Measurements from ENCODE around the gene MSANTD2. TPM values are rescaled to one million over a fixed set of nuclear protein-coding genes. Genes with fewer than 3 reads are reported as not detected.

MSANTD2 gene
- total and polyA plus RNA-seq, 9 of the 15 experiments (the other 6 are each of a cell fraction or from before 2014, with no cell fraction given), result 1.3 to 9.9 (median 5.3) TPM

DNA sequence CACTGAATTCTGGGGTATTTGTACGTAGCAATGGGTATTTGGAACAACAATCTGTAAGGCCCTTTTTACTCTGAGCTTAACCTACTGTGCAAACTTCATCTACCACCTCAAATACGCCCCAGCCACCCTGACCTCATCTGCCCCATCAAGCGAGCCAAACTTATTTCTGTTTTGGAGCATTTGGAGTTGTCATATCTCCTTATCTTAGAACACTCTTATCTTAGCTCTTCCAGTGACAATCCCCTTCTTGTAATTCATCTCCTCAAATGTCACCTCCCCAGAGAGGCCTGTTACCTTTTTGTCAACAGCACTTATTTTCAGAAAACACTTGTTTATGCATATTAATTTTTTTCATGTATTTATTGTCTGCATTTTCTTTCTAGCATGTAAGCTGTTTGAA lies 4.7 kb upstream of the MSANTD2 start (continued):
- TF ChIP-seq, protein P1, sequence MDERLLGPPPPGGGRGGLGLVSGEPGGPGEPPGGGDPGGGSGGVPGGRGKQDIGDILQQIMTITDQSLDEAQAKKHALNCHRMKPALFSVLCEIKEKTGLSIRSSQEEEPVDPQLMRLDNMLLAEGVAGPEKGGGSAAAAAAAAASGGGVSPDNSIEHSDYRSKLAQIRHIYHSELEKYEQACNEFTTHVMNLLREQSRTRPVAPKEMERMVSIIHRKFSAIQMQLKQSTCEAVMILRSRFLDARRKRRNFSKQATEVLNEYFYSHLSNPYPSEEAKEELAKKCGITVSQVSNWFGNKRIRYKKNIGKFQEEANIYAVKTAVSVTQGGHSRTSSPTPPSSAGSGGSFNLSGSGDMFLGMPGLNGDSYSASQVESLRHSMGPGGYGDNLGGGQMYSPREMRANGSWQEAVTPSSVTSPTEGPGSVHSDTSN (CRISPR knock-in tag; IDR thresholded peaks at IDR 0.05; ENCODE audit: low read depth), result no peak
- TF ChIP-seq, protein P1 (tag; conservative IDR thresholded peaks at IDR 0.05; ENCODE audit: low read depth), result peak; percentile 91
- TF ChIP-seq, protein P2, sequence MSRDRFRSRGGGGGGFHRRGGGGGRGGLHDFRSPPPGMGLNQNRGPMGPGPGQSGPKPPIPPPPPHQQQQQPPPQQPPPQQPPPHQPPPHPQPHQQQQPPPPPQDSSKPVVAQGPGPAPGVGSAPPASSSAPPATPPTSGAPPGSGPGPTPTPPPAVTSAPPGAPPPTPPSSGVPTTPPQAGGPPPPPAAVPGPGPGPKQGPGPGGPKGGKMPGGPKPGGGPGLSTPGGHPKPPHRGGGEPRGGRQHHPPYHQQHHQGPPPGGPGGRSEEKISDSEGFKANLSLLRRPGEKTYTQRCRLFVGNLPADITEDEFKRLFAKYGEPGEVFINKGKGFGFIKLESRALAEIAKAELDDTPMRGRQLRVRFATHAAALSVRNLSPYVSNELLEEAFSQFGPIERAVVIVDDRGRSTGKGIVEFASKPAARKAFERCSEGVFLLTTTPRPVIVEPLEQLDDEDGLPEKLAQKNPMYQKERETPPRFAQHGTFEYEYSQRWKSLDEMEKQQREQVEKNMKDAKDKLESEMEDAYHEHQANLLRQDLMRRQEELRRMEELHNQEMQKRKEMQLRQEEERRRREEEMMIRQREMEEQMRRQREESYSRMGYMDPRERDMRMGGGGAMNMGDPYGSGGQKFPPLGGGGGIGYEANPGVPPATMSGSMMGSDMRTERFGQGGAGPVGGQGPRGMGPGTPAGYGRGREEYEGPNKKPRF (IDR thresholded peaks at IDR 0.05; ENCODE audit: low read depth, low read length), result no peak
- TF ChIP-seq MEIS2 (IDR thresholded peaks at IDR 0.05; ENCODE audit: partially characterized antibody), result peak; percentile 92
- no peak for TF ChIP-seq GABPA (tag; conservative IDR thresholded peaks at IDR 0.05; ENCODE audit: low read depth)
- no peak for TF ChIP-seq TBP (optimal IDR thresholded peaks at IDR 0.05; ENCODE audit: low read depth, low read length)
- no peak for TF ChIP-seq RBM15 (IDR thresholded peaks at IDR 0.05; ENCODE audit: insufficient read depth, low read length)
- no peak for TF ChIP-seq RFX7 (CRISPR knock-in tag; IDR thresholded peaks at IDR 0.05)
- TF ChIP-seq ZNF76 (CRISPR knock-in tag; IDR thresholded peaks at IDR 0.05; ENCODE audit: borderline replicate concordance), result no peak
- peak; percentile 62; the same call in 1 of the 2 replicates for TF ChIP-seq SMARCE1 (IDR thresholded peaks at IDR 0.05)
- TF ChIP-seq HCFC1 (IDR thresholded peaks at IDR 0.05; ENCODE audit: low read depth, low read length), result no peak
- TF ChIP-seq HOXB6 (CRISPR knock-in tag; IDR thresholded peaks at IDR 0.05; ENCODE audit: borderline replicate concordance), result no peak
- TF ChIP-seq GATA2 (CRISPR knock-in tag; IDR thresholded peaks at IDR 0.05), result peak; percentile 29; the same call in 1 of the 2 replicates
- TF ChIP-seq, protein P3, sequence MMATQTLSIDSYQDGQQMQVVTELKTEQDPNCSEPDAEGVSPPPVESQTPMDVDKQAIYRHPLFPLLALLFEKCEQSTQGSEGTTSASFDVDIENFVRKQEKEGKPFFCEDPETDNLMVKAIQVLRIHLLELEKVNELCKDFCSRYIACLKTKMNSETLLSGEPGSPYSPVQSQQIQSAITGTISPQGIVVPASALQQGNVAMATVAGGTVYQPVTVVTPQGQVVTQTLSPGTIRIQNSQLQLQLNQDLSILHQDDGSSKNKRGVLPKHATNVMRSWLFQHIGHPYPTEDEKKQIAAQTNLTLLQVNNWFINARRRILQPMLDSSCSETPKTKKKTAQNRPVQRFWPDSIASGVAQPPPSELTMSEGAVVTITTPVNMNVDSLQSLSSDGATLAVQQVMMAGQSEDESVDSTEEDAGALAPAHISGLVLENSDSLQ (IDR thresholded peaks at IDR 0.05), result peak; percentile 72
- TF ChIP-seq, protein P4, sequence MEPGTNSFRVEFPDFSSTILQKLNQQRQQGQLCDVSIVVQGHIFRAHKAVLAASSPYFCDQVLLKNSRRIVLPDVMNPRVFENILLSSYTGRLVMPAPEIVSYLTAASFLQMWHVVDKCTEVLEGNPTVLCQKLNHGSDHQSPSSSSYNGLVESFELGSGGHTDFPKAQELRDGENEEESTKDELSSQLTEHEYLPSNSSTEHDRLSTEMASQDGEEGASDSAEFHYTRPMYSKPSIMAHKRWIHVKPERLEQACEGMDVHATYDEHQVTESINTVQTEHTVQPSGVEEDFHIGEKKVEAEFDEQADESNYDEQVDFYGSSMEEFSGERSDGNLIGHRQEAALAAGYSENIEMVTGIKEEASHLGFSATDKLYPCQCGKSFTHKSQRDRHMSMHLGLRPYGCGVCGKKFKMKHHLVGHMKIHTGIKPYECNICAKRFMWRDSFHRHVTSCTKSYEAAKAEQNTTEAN (CRISPR knock-in tag; IDR thresholded peaks at IDR 0.05), result no peak
- no peak for TF ChIP-seq PHF21A (IDR thresholded peaks at IDR 0.05; ENCODE audit: borderline replicate concordance, low read depth)
- TF ChIP-seq ASH1L (IDR thresholded peaks at IDR 0.05; ENCODE audit: borderline replicate concordance, low read depth, partially characterized antibody), result no peak
- TF ChIP-seq SMARCA4 (IDR thresholded peaks at IDR 0.05), result peak; percentile 67; the same call in 1 of the 2 replicates
- TF ChIP-seq, protein P5, sequence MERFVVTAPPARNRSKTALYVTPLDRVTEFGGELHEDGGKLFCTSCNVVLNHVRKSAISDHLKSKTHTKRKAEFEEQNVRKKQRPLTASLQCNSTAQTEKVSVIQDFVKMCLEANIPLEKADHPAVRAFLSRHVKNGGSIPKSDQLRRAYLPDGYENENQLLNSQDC (CRISPR knock-in tag; IDR thresholded peaks at IDR 0.05), result no peak
- TF ChIP-seq ZNF212 (CRISPR knock-in tag; IDR thresholded peaks at IDR 0.05), result no peak
- no peak for TF ChIP-seq ETV1 (tag; conservative IDR thresholded peaks at IDR 0.05; ENCODE audit: low read depth)
